Activated CD4-positive, alpha-beta T cell treated with anti-CD3 and anti-CD28 coated beads, Interleukin-2, amount 50 U/mL, for 48 hours (primary cell): ENCODE data around the gene TCERG1L.
"Not testable (repeated sequence)": the region's sequence is repeated elsewhere in the genome, so short reads cannot be mapped to it uniquely, and the experiment has no call there.

ENCODE experiments used
- DNase-seq, 2 experiments: peaks; one replicate each; pipeline ENCODE4 v3.0.0-alpha.2; 2020

TCERG1L gene, protein sequence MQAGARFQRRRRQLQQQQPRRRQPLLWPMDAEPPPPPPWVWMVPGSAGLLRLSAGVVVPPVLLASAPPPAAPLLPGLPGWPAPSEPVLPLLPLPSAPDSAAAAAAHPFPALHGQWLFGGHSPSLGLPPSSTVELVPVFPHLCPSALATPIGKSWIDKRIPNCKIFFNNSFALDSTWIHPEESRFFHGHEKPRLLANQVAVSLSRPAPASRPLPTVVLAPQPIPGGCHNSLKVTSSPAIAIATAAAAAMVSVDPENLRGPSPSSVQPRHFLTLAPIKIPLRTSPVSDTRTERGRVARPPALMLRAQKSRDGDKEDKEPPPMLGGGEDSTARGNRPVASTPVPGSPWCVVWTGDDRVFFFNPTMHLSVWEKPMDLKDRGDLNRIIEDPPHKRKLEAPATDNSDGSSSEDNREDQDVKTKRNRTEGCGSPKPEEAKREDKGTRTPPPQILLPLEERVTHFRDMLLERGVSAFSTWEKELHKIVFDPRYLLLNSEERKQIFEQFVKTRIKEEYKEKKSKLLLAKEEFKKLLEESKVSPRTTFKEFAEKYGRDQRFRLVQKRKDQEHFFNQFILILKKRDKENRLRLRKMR

DNA sequence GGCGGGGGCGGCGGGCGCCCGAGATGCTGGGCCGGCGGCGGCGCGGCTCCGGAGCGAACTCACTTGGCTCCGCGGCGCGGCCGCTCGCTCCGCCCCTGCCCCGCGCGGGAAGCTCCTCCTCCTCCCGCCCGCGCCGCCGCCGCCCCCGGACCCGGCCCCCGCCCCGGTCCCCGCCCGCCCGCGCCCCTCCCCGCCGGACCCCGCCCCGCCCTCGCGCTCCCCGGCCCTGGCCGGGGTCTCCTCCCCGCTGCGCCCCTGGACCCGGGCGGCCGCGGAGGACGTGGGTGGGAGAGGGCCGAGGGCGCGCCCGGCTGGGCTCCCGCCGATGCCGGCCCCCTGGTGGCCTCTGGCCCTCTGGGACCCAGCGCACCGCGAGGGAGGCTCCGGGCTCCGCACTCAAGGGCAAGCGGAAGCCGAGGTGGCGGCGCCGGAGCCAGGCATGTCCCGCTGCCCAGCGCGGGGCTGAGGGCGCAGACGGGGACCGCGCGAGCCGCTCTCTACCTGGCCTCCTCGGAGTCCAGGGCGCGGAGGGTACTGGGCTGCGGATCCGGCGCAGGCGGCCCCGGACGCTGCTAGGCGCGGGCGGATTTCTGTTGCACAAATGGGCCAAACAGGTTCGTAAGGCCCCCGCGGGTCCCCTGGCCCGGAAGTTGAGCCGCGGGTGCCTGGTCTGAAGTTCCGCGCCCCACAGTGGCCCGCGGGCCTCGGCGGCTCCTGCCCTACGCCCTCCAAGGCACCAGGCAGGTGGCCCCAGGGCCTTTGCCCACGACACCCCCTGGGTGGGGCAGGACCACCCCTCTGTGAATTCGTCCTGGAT is at the start of gene TCERG1L:
TSS of gene TCERG1L (minus strand) at position 61 of the 817 bp plus-strand sequence. CDS start 86 bp downstream, outside the sequence.
- DNase-seq: peak in 1 of 2 experiments; percentile 23

DNA sequence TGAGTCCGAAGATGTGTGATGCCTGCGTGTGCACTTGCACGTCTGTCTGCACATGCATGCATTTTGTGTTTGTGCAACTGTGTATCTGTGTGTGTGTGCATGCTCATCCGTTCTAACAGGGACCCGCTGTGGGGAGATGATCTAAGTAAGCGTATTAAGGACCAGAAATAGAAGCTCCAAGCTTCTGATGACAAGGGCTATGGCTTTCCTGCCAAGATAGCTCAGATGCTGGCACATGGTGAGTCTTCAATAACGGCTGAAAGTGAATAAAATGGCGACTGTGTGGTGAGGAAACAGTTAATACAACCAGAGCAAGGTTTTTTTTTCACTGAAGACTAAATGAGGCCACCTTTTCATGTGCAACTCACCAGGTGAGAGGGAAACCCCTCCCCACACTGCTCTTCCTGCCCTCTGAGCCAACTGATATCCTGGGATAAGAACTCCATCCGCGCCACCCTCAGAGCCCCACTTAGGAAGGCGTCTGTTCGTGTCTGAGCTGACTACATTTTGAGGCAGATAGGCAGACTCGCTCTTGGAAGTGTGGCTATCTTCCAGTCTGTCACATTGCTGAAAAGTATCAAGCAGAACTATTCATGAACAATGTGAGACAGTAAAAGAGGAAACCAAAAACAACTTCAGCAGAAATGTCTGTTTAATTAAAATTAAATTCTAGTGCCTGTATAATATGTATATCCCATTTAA is 47.4 kb upstream of the TCERG1L start:
- DNase-seq: no peak

DNA sequence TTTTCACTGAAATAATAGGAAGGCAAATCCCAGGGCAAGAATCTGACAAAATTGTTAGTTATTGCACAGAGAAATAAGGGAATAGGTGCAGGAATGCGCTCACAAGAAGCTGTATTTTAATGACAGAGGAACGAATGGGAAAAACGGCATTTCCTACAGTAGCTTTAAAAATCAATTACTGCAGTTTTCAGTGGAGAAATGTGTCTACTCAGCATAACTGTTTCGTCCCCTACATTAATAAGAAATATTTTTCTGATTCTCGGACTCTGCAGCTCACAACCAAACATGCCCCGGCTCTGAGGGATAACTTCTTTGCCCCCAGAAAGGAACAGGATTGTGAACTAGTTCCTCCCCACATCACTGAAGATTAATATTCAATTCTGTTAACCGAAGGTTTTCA is 44.9 kb upstream of the TCERG1L start:
- DNase-seq: no peak

DNA sequence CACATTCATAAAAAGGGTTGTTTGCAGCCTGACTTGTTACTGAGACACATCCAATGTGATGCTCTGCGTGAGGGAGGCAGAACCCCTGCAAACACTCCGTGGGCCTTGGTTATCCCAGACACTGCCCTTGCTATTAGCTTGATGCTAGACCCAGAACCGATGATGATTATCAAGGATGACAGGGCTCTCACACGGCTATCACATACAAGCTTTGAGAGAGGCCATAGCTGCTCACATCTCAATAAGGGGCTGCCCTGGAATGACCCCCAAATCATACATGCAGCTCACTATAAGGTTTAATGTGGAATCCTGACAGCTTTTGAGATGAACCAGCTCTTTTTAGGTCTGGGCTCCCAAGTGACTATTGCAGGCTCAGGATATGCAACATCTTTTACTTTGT is 44.4 kb upstream of the TCERG1L start:
- DNase-seq: no peak

DNA sequence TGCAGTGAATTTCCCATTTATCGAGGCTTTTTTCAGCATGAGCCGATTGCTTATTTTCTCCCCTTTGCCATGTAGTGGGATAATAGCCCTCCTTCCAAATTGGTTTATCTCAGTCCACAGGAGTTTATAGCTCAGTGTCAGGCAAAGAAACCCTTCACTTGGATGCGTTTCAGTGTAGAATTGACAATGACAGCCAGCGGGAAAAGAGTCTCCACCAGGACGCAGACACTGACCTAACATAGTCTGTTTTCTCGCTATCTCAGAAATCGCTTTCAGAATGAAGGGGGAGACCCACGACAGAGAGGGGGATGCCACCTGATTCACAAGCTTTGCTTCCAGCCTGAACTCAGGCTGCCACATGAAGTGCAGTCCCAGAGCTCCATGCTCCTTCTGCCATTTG is 43.5 kb upstream of the TCERG1L start:
- no peak for DNase-seq

DNA sequence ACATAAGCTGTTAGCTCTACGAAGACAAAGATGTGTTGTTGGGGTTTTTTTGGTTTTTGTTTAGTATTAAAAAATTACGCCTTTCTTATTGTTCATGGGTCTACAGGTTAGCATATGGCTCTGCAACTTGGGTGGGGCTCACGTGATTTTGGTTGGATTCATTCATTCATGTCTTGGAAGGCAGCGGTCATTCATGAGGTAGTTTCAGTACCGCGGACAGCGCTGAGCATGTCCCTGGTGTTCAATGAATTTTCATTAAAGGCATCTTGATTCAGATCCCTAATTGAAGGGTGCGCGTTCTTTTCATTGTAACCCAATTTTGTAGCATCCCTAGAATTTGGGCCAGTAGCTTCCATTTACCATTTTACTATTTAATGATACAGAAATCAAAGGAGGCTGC is 42.9 kb upstream of the TCERG1L start:
- no peak for DNase-seq

DNA sequence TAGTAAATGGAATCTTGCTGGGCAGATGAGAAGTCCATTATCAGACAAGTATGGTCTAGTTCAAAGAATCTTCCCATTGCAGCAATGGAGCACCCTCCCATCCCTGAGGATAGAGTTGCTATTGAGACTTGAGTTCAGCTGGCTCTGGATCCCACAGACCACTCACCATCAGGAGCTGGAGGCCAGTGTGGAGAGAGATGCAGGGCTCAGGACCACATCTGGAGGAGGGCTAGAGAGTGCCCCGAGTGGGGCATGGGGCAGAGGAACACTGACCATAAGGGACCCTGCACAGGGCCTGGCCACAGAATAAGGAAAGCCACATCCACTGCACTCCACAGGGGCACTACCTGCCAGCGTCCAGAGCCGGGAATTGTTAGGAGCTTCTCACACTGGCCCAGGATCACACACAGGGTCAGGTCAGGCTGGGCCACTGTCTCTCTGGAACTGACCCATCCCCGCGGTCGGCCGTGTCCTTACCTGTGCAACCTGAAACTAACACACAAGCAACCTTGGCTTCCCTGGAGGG is 41.3 kb upstream of the TCERG1L start:
- DNase-seq: no peak

DNA sequence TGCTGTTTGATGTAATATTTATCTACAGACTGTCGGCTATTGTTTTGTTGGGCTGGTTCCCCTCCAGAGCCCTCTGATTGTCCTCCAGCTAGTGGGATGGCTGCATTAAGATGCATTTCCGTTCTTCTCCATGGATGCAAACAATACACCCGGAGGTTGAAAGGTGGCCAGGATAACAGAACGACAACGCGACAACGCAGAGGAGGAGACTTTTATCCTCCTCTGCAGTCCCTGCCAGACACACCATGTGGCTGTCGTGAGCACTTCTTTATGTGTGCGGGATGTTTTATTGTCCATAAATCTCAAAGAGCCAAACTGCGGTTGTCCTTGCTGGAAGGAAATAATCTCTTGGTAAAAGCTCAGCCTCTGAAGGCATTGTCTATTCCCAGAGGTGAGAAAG is 39.1 kb upstream of the TCERG1L start:
- DNase-seq: no peak

DNA sequence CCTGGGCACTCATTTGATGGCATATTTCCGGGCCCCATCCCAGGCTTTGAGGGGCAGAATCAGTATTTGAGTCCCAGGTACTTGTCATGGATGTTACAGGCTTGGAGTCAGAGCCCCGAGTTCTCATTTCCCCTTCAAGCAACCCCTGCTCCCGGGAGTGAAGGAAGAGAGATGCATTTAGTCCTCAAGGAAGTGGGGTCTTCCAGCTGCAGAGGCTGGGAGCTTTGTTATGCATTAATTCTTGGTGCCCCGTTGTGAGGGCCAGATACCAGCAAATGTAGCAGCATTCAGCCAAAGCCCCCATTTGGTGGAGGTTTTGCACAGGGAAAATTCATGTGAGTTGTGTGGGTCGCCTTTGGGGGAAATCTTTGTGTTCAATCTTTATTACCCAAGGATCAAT is 38.7 kb upstream of the TCERG1L start:
- DNase-seq: no peak

DNA sequence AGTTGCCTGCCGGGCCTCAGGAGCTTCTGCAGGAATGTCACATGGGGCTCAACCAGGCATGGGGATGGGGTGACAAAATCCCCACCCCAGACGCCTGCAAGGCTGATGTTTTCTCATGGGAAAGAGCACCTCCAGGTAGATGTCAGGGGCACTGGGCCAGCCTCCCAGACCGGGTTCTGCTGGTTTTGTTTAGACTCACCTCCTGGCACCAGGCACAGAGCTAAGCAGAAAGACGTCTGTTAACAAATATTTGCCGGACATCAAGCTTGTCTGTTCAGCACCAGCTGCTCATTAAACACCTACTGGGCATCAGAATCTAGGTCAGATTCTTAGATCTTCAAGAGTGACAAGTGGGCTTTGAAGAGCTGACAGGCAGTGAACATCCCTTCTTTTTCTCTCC is 34.9 kb upstream of the TCERG1L start:
- no peak for DNase-seq

DNA sequence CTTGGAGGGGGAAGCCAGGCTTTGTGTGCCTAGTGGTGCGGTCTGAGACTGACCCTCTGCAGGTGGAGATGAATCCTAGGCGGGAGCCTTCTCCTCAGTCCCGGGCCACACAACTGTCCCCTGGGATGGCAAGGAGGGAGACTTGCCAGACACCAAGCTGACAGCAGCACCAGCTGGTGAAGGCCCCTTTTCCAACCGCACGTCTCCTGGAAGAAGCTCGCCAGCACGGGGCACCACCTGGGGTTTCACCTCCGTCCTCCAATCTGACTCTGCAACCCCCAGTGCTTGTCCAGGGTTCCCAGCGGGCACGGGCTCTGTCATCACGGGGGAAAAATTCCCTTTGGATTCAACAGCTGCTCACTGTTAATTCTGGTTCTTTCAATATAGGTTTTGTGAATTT is 34.2 kb upstream of the TCERG1L start:
- DNase-seq: no peak

DNA sequence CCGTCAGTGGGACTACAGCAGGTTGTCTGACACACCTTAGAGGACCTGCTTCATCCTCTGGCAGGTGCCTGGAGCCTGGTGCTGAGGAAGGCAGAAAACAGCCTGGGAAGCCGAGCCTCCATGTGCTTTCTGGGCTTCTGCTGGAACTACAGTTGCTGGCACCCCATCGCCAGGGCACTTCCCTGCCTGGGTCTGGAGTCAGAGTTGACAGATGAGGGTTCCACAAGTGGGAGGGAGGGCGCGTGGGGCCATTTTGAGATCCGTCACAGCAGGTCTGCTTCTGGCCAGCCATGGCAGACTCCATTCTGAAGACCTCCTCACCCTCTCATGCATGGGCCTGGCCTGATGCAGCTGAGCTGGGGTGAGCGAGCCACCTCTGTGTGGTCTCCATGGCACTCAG is 33.2 kb upstream of the TCERG1L start:
- DNase-seq: no peak

DNA sequence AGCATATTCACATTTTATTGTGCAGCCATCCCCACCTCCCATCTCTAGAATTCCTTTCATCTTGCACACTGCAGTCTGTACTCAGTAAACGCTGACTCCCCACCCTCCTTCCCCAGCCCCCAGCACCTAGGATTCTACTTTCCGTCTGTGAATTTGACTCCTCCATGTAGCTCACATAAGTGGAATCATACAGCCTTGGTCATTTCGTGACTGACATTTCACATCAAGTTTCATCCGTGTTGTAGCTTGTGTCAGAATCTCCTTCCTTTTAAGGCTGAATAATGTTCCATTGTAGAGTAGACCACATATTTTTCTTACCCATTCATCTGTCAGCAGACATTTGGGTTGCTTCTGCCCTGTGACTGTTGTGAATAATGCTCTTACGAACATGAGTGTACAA is 26.2 kb upstream of the TCERG1L start:
- DNase-seq: no peak

DNA sequence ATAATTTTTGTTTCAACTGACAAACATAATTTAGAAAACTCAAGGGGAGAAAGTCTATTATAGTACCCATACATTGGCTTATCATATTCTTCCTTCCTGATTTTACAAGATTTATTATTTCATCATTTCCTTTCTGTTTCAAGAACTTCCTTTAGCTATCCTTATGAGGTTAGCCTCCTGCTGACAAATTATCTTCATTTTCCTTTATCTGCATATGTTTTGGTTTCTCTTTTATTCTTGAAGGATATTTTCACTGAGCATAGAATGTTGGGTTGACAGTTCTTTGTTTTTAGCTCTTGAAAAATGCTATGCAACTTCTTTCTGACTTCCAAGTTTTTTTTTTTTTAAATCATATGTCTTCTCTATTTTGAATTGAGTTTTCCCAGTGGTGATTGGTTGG is 21.3 kb upstream of the TCERG1L start:
- no peak for DNase-seq

DNA sequence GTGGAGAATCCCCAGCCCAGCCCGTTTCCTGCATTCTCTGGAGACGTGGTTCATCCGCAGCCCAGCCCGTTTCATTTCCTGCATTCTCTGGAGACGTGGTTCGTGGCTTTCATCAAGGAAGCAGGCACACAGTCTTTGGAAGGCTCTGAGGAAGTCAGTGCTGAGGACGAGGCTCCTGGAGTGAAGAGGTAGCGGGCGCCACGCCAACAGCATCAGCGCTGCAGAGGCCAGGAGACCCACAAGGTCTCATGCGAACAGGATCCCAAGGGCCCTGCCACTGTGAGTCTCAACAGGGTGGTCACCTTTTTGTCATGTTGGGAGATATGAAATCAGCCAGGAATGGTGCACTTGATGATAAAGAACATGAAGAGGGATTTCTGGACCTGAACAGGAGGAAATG is 12.4 kb upstream of the TCERG1L start:
- no peak for DNase-seq

DNA sequence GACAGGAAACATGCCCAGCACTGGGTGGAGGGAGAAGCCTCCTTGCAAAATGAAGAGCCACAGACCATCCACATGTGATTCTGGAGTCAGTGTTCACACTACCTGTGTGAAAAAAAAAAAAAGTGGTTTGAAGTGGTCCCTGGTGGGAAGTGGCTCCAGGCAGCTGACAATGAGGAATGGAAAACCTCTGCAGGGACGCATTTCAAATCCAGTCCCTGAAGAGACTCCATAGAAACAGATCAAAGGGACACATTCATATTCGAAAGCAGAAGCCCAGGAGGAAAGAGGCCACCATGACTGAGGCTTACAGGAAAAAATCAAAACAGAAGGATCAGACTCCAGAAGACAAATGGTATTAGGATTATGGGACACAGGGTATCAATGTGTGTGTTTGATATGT is 11.5 kb upstream of the TCERG1L start:
- DNase-seq: no peak

DNA sequence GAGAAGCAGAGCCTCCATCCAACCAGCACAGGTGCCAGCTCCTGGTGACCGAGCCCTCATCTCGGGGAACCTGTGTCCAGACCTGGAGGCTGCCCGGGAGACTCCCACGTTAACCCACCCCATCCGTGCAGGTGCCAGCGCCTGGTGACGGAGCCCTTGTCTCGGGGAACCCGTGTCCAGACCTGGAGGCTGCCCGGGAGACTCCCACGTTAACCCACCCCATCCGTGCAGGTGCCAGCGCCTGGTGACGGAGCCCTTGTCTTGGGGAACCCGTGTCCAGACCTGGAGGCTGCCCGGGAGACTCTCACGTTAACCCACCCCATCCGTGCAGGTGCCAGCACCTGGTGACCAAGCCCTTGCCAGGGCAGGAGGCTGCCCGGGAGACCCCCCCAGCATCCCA is 11.1 kb upstream of the TCERG1L start:
- not testable (repeated sequence) for DNase-seq

DNA sequence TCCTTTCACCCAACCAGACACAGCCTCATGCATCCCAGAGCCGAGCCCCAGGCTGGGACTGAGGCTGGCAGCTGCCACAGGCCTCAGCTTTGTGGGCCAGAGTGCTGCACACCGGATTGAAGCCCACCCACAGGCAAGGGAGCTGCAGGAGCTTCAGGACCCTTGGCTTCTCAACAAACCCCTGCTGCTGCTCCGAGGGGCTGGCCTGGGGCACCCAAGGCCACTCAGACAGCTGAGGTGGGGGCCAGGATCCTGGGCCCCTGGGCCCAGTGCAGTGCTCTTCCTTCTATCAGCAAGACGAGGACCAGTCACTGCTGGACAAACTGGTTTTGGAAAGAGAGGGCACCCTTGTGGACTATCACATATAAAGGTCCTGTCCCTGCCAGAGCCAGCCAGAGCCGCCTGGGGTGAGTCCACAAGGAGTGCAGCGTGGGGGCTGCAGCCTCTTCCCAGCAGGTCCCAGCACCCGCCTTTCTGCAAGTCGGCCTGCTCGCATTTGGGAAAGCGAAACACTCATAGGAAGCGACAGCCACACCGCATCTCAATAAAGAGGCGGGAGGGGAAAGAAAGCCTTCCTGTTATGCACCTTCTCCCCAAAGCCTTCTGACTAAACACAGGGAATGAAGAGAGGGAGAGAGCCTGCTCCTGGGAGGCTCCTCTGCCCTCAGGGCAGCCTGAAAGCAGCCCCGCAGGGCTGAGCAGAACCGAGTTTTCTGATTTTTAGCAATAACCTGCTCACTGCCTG is 9.5 kb upstream of the TCERG1L start:
- DNase-seq: no peak

DNA sequence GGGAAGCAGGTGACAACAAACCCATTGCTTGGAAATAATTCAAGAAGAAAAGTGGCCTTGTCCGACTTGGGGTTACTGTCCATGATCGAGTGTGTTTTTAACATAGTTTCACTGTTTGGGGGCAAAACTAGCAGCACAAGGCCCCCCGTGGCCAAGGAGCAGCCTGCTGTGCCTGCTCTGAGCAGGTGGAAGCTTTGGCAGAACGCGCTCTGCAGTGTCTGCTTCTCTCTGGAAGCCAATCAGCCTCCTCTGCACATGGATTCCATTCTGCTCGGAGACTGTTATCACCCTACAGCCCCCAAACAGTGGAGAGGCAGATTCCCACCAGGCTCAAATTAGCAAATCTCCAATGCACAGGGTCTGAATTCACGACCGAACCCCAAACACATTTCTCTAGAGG is 7.3 kb upstream of the TCERG1L start:
- DNase-seq: no peak

DNA sequence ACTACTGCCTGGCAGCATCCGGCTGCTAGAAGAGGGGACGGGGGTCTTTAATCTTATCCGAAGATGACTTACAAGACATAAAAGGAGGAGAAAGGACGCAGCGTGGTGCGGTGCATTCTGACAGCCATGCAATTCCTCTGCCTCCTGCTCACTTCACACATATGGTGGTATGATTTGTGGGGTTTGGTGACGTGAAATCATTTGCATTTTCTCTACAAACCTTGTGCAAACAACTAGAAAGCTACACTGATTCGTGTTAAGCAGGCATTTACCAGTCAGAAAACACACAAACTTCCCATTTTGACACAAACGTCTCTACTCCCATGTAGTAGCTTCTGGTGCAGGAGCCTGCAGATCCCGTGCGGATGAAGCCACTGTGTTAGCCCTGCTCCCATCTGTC is 6.8 kb upstream of the TCERG1L start:
- DNase-seq: no peak

DNA sequence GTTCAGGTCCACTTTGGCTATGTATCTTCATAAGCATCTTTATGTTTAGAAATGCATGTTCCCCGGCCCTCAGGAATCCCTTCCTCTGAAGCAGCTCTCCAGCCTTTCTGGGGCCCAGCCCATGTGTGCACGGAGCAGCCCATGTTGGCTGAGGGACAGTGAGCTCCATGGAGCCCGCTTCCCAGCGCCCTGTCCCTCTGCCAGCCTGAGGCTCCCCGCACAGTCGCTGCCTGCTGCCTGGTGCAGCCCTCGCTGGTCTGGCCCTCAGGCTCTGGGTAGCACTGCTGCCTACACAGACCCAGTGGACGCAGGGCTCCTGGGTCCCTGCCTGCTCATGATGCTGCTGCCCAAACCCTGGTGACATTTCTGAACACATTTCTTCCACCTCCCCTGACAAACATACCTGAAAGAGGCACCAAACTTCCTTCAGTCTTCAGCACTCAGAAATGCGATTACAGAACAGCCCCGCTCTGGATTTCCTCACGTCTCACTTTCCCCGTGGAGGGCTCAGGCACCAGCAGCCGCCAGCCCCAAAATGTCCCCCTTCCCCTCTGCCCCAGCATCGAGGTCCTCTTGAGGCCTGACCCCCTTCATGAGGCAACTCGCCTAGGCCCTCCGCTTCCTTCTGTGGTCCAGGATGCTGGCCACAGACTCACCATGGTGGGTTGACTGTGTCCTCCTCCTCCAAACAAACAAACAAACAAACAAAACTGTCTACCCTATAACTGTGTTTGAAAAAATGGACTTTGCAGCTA is 5.0 kb upstream of the TCERG1L start:
- no peak for DNase-seq

DNA sequence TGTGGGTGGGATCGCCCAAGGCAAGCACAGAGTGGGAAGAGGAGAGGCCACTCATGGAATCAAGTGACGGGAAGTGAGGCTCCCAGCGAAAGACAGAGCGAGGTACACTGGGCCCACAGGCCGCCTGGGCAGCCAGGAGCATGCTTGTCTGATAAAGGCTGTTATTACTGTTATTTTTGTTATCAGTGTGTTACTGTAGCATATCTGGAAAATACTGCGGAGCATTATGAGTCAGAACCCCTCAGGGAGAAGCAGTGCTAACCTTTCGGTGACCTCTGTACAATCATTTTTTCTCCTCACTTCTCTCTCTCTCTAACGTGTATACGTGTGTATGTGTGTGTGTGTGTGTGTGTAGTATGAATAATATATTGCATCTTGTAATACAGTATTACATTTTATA is 3.8 kb upstream of the TCERG1L start:
- no peak for DNase-seq
